ENCODE results near the gene NIP7. TPM values are rescaled to one million over a fixed set of nuclear protein-coding genes. Genes with fewer than 3 reads are reported as not detected.

The NIP7 gene
- total RNA-seq, 4 donors from 2014 or later: 6.2 to 21.7 (median 16.9) TPM

DNA sequence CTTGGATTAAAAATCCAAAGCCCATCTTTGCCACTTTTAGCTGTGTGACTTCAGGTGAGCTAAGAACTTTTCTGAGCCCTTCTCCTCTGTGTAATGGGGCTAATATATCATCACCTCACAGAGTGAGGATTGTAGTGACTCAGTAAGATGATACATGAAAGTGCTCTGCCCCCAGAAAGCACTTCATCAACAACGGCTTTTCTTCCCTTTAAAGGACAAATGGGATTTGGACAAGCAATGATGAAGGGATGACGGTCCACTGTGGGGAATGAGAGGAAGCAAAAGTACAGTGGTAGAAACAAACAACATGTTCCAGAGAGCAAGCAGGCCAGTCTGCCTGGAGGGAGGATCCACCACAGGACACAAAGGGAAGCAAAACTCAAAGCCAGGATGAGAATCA is 26.3 kb downstream of the NIP7 start:
- DNase-seq: no peak
- Histone ChIP-seq H3K27me3 (no peaks in the 10 kb centered on the region), H3K4me1 (no peaks in the 10 kb centered on the region), H3K4me3 (no peak overlapping the region), H3K36me3 (no peaks in the 10 kb centered on the region), H3K27ac (peak overlapping the region; percentile 68 to 76), H3K9me3 (no peaks in the 10 kb centered on the region)
- no peak for TF ChIP-seq POLR2A (IDR thresholded peaks at IDR 0.05)
- TF ChIP-seq, protein P1, sequence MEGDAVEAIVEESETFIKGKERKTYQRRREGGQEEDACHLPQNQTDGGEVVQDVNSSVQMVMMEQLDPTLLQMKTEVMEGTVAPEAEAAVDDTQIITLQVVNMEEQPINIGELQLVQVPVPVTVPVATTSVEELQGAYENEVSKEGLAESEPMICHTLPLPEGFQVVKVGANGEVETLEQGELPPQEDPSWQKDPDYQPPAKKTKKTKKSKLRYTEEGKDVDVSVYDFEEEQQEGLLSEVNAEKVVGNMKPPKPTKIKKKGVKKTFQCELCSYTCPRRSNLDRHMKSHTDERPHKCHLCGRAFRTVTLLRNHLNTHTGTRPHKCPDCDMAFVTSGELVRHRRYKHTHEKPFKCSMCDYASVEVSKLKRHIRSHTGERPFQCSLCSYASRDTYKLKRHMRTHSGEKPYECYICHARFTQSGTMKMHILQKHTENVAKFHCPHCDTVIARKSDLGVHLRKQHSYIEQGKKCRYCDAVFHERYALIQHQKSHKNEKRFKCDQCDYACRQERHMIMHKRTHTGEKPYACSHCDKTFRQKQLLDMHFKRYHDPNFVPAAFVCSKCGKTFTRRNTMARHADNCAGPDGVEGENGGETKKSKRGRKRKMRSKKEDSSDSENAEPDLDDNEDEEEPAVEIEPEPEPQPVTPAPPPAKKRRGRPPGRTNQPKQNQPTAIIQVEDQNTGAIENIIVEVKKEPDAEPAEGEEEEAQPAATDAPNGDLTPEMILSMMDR (IDR thresholded peaks at IDR 0.05): no peak
- intact Hi-C loops (cut with DNase I; ENCODE audit: low total_unique reads): no loop called here

DNA sequence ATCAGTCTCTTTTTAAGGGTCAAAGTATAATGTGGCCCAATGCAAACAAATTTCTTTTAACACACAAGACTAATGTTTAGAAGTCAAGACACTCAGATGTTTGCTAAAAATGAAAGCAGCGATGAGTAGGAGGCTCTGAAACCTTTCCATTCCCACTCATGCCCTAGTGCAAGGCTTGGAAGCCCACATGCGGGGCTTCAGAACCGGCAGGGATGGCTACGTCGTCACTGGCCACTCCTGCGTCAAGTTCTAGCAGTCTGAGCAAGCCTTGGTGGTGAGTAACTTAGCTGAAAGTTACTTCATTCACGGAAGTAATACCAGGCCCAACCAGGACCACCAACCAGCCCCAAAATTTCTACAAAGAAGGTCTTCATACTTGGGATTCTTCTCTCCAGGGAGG is 26.9 kb downstream of the NIP7 start:
- H3K36me3 ChIP-seq: no peaks in the 10 kb centered on the region

DNA sequence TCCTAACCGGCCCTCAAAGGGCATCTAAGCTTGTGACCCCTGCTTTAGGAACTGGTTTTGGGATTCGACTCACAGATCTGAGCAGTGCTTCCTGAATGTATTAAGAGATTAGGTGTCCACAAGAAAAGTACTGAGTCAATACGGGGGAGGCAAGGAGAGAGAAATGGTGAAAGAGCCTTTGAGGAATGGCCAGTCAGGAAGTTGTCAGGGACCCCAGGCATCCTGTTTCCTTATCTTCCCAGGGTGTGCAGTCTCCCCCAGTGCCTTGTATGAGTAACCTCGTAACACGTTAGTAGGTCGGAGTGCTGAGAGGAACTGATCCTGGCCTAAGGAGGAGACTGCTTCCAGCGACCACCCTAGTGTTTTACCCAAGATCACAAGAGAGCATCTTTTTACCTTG is 28.4 kb downstream of the NIP7 start:
- no peak for DNase-seq
- no peaks in the 10 kb centered on the region for H3K9me3 ChIP-seq
- intact Hi-C loops (cut with DNase I; ENCODE audit: low total_unique reads): no loop called here
- H3K27ac ChIP-seq: peak overlapping the region; percentile 68 to 76
- no peaks in the 10 kb centered on the region for H3K4me1 ChIP-seq
- H3K36me3 ChIP-seq: no peaks in the 10 kb centered on the region
- no peak overlapping the region for H3K4me3 ChIP-seq
- H3K27me3 ChIP-seq: no peaks in the 10 kb centered on the region
- TF ChIP-seq, protein P1 (IDR thresholded peaks at IDR 0.05): no peak
- TF ChIP-seq POLR2A (IDR thresholded peaks at IDR 0.05): no peak

More for the DNA sequence above, 26.9 kb downstream of the NIP7 start:
- intact Hi-C loops (cut with DNase I; ENCODE audit: low total_unique reads): no loop called here
- TF ChIP-seq, protein P1 (IDR thresholded peaks at IDR 0.05): no peak
- no peak for TF ChIP-seq POLR2A (IDR thresholded peaks at IDR 0.05)
- Histone ChIP-seq H3K4me3 (no peak overlapping the region), H3K27me3 (no peaks in the 10 kb centered on the region), H3K9me3 (no peaks in the 10 kb centered on the region), H3K4me1 (no peaks in the 10 kb centered on the region), H3K27ac (peak overlapping the region; percentile 68 to 76)
- no peak for DNase-seq

DNA sequence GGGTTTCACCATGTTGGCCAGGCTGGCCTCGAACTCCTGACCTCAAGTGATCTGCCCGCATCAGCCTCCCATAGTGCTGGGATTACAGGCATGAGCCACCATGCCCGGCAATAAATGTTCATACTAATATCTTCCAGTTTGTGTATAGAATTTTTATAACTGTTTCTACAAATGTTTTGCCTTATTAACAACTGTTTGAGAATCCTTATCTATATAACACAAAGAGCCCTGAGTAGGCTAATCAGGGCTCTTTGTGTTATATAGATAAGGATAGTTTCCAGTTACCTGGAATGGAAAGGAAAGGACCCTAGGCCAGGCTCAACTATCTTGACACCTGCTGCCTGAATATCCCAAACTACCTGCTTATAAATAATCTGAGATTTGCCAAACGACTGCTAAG is 29.3 kb downstream of the NIP7 start:
- no peak for DNase-seq
- Histone ChIP-seq H3K27me3 (no peaks in the 10 kb centered on the region), H3K27ac (no peak overlapping the region), H3K9me3 (no peaks in the 10 kb centered on the region), H3K4me3 (no peak overlapping the region), H3K36me3 (no peaks in the 10 kb centered on the region), H3K4me1 (no peaks in the 10 kb centered on the region)
- TF ChIP-seq, protein P1 (IDR thresholded peaks at IDR 0.05): no peak
- no peak for TF ChIP-seq POLR2A (IDR thresholded peaks at IDR 0.05)
- intact Hi-C loops (cut with DNase I; ENCODE audit: low total_unique reads): no loop called here

DNA sequence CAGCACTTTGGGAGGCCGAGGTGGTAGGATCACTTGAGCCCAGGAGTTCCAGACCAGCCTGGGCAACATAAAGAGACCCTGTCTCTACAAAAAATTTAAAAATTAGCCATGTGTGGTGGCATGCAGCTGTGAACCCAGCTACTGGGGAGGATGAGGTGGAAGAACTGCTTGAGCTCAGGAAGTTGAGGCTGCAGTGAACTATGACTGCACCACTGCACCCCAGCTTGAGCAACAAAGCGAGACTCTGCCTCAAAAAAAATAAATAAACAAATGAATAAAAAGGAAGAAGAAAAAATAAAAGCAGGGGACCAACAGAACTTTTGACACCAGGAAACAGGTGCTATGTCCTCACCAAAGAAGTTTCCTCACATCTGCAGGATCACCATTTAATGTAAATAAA is 32.0 kb downstream of the NIP7 start:
- intact Hi-C loops (cut with DNase I; ENCODE audit: low total_unique reads): no loop called here
- Histone ChIP-seq H3K4me3 (no peak overlapping the region), H3K27ac (no peak overlapping the region), H3K9me3 (no peaks in the 10 kb centered on the region), H3K36me3 (no peaks in the 10 kb centered on the region), H3K4me1 (no peaks in the 10 kb centered on the region), H3K27me3 (no peaks in the 10 kb centered on the region)
- TF ChIP-seq POLR2A (IDR thresholded peaks at IDR 0.05): no peak
- TF ChIP-seq, protein P1 (IDR thresholded peaks at IDR 0.05): no peak
- no peak for DNase-seq

Measured in uterus (tissue), 4 donors.